ENCODE measurements around the gene PDGFD.

The PDGFD gene

GRCh38 chr11:103958475-103959215, 205.3 kb downstream of the PDGFD start:
- DNase-seq: no peak

- no peak for DNase-seq
Observed at GRCh38 chr11:103953797-103954486, 210.0 kb downstream of the PDGFD start.

GRCh38 chr11:103949781-103950180, 214.2 kb downstream of the PDGFD start:
- no peak for DNase-seq

GRCh38 chr11:103948187-103948763, 215.7 kb downstream of the PDGFD start:
- no peak for DNase-seq

- no peak for DNase-seq
Observed at GRCh38 chr11:103947546-103947919, 216.4 kb downstream of the PDGFD start.

GRCh38 chr11:103946793-103947545, 217.0 kb downstream of the PDGFD start:
- DNase-seq: no peak

- DNase-seq: no peak
Observed at GRCh38 chr11:103944251-103944940, 219.6 kb downstream of the PDGFD start.

- no peak for DNase-seq
Observed at GRCh38 chr11:103942646-103943045, 221.3 kb downstream of the PDGFD start.

- DNase-seq: no peak
Observed at GRCh38 chr11:103940551-103940950, 223.4 kb downstream of the PDGFD start.

- DNase-seq: no peak
Observed at GRCh38 chr11:103939694-103940093, 224.3 kb downstream of the PDGFD start.

GRCh38 chr11:103936059-103936458, 227.9 kb downstream of the PDGFD start:
- DNase-seq: no peak

- no peak for DNase-seq
Observed at GRCh38 chr11:103935219-103935618, 228.7 kb downstream of the PDGFD start.

- DNase-seq: no peak
Observed at GRCh38 chr11:103929170-103929903, 234.6 kb downstream of the PDGFD start.

GRCh38 chr11:103928802-103929161, 235.2 kb downstream of the PDGFD start:
- DNase-seq: no peak

GRCh38 chr11:103928040-103928801, 235.7 kb downstream of the PDGFD start:
- DNase-seq: no peak

GRCh38 chr11:103927535-103927934, 236.4 kb downstream of the PDGFD start:
- DNase-seq: no peak

- DNase-seq: no peak
Observed at GRCh38 chr11:103926990-103927389, 237.0 kb downstream of the PDGFD start.

GRCh38 chr11:103924166-103925013, 239.6 kb downstream of the PDGFD start:
- DNase-seq: no peak

GRCh38 chr11:103923451-103923931, 240.5 kb downstream of the PDGFD start:
- DNase-seq: no peak

All from hypothalamus (tissue), 51 donors.